Measurements from ENCODE around the gene GRK4.

DNA sequence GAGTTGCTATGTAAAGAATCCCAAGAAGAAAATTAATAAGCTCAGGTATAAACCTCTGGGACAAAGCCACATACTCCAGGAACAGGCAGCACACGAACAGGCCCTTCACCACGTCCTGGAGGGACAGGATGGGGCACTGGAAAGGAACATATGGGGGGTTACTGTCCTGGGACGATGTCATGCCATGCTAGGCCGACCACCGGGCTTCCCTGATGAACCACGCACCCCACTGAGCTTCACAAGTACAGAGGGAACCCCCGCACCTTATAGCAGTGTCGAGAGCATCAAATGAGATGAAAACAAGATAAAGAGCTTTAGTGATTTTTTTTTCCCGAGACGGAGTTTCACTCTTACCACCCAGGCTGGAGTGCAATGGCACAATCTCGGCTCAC is 19.3 kb upstream of the GRK4 start:
- TF ChIP-seq, protein P1, sequence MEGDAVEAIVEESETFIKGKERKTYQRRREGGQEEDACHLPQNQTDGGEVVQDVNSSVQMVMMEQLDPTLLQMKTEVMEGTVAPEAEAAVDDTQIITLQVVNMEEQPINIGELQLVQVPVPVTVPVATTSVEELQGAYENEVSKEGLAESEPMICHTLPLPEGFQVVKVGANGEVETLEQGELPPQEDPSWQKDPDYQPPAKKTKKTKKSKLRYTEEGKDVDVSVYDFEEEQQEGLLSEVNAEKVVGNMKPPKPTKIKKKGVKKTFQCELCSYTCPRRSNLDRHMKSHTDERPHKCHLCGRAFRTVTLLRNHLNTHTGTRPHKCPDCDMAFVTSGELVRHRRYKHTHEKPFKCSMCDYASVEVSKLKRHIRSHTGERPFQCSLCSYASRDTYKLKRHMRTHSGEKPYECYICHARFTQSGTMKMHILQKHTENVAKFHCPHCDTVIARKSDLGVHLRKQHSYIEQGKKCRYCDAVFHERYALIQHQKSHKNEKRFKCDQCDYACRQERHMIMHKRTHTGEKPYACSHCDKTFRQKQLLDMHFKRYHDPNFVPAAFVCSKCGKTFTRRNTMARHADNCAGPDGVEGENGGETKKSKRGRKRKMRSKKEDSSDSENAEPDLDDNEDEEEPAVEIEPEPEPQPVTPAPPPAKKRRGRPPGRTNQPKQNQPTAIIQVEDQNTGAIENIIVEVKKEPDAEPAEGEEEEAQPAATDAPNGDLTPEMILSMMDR (IDR thresholded peaks at IDR 0.05; ENCODE audit: low read depth, low read length) = no peak
- TF ChIP-seq EZH2phosphoT487 (IDR thresholded peaks at IDR 0.05; ENCODE audit: low read depth) = no peak
